HepG2 (cell line): Measurements from ENCODE around the gene CEP131. TPM values are rescaled to one million over a fixed set of nuclear protein-coding genes. Genes with fewer than 3 reads are reported as not detected.

Source experiments
- ATAC-seq: fragments of 200-7000 bp; cut with Tn5 transposase; 3 replicates; pipeline ENCODE4 v1.9.1; 2020; ENCODE audit warnings: mild to moderate bottlenecking, moderate library complexity
- BruUV-seq: library from RNA; stranded (reverse); fragments of 400-500 nt; replicated peaks from 2 replicates; lab custom pipeline; 2021; lab: Mats Ljungman, UMichigan
- CTCF ChIA-PET: fragments of 300-600 bp; formaldehyde crosslinking; extraction: SDS; loops from one replicate; lab custom pipeline; 2021; ENCODE audit warnings: low total read pairs, inconsistent platforms, low intra/inter-chr PET ratio; lab: Yijun Ruan, JAX
- POLR2A ChIA-PET: fragments of 350-600 bp; sonication (Branson Sonifier 250); formaldehyde crosslinking; loops from one replicate; lab custom pipeline; 2020; ENCODE audit warnings: antibody characterized with exemption, inconsistent platforms; lab: Yijun Ruan, JAX
- DNase-seq: peaks from one replicate; pipeline ENCODE4 v3.0.0-alpha.2; 2015; ENCODE audit warnings: low spot score
- FAIRE-seq: peaks from 3 replicates; lab custom pipeline; 2011; peaks lifted over from hg19 to GRCh38; lab: Jason Lieb, UNC
- H2AFZ ChIP-seq: one replicate; pipeline ENCODE4 v1.6.1; 2011; ENCODE audit warnings: low read length, inconsistent platforms
- H3K27ac ChIP-seq: fragments of 300-600 bp; 3 replicates; pipeline ENCODE4 v1.8.0; 2011; ENCODE audit warnings: mixed run types, mild to moderate bottlenecking, mixed read lengths, low read length, inconsistent platforms; ENCODE audit not compliant: insufficient read depth; ENCODE audit errors: extremely low read length
- H3K27me3 ChIP-seq, 2 experiments: fragments of 200-600 bp in 1 of 2; 2 replicates in 1 of 2; 3 replicates in 1 of 2; pipeline versions ENCODE4 v1.6.0 to v1.8.0; 2011; ENCODE audit warnings: low read length in 2 of 2, mild to moderate bottlenecking in 2 of 2, moderate library complexity in 2 of 2, inconsistent platforms in 1 of 2; ENCODE audit not compliant: insufficient read depth in 2 of 2, control insufficient read depth in 1 of 2
- H3K36me3 ChIP-seq, 2 experiments: fragments of 200-600 bp in 1 of 2; replicated peaks in 1 of 2; 2 replicates in 1 of 2; 3 replicates in 1 of 2; pipeline versions ENCODE4 v1.5.1 to v1.8.0; 2011; ENCODE audit warnings: low read length in 2 of 2, inconsistent platforms in 1 of 2; ENCODE audit not compliant: insufficient read depth in 2 of 2, control insufficient read depth in 1 of 2
- H3K4me1 ChIP-seq: 2 replicates; pipeline ENCODE4 v1.5.1; 2012; ENCODE audit warnings: low read length, inconsistent platforms; ENCODE audit not compliant: insufficient read depth
- H3K4me2 ChIP-seq: 2 replicates; pipeline ENCODE4 v1.6.0; 2011; ENCODE audit warnings: low read depth, low read length, inconsistent platforms
- H3K4me3 ChIP-seq, 3 experiments: fragments of 200-600 bp in 1 of 3; sonication (generic), shearing (Covaris generic) in 1 of 3; replicated peaks in 1 of 3; 2 replicates each; pipeline ENCODE4 v1.5.1; 2011 to 2016; ENCODE audit warnings: low read length in 3 of 3, inconsistent platforms in 2 of 3, low read depth in 2 of 3, mild to moderate bottlenecking in 2 of 3, control low read depth in 1 of 3, mixed read lengths in 1 of 3; ENCODE audit not compliant: insufficient read depth in 1 of 3
- H3K79me2 ChIP-seq: one replicate; pipeline ENCODE4 v1.6.1; 2011; ENCODE audit warnings: low read length, inconsistent platforms; ENCODE audit not compliant: insufficient read depth
- H3K9ac ChIP-seq: 2 replicates; pipeline ENCODE4 v1.6.0; 2011; ENCODE audit warnings: mild to moderate bottlenecking, low read depth, low read length, inconsistent platforms; ENCODE audit not compliant: insufficient read depth
- H3K9me3 ChIP-seq: 2 replicates; pipeline ENCODE4 v1.5.1; 2012; ENCODE audit warnings: mild to moderate bottlenecking, low read length
- H4K20me1 ChIP-seq: 2 replicates; pipeline ENCODE4 v1.6.0; 2011; ENCODE audit warnings: inconsistent platforms, mild to moderate bottlenecking, low read length, moderate library complexity; ENCODE audit not compliant: insufficient read depth
- CCDC6 ChIP-seq: sonication (generic); formaldehyde crosslinking; IDR thresholded peaks from 2 replicates; pipeline ENCODE4 v1.8.1; 2022; ENCODE audit warnings: mild to moderate bottlenecking, missing genetic modification reagents, moderate library complexity
- HNF1A ChIP-seq, 2 experiments: sonication (generic) in 1 of 2; formaldehyde crosslinking in 1 of 2; IDR thresholded peaks; 2 replicates each; pipeline versions ENCODE4 v1.4.0 to v1.6.1; 2016 to 2020; ENCODE audit warnings: borderline replicate concordance in 1 of 2, low read depth in 1 of 2, mild to moderate bottlenecking in 1 of 2, missing genetic modification reagents in 1 of 2
- KDM2A ChIP-seq: sonication (generic); formaldehyde crosslinking; IDR thresholded peaks from 2 replicates; pipeline ENCODE4 v1.4.0; 2020; ENCODE audit warnings: low read depth, missing genetic modification reagents, borderline replicate concordance
- PCBP1 ChIP-seq: fragments of 200-400 bp; formaldehyde crosslinking; IDR thresholded peaks from 2 replicates; pipeline ENCODE4 v1.6.1; 2017; ENCODE audit warnings: mild to moderate bottlenecking, low read depth, low read length, borderline replicate concordance
- SOX6 ChIP-seq, 2 experiments: fragments of 450-650 bp in 1 of 2; sonication (generic) in 1 of 2; formaldehyde crosslinking in 1 of 2; IDR thresholded peaks; 2 replicates each; pipeline versions ENCODE4 v1.4.0 to v1.6.1; 2017 to 2020; ENCODE audit warnings: antibody characterized with exemption in 1 of 2, mild to moderate bottlenecking in 1 of 2, missing genetic modification reagents in 1 of 2
- TBX2 ChIP-seq: sonication (generic); formaldehyde crosslinking; IDR thresholded peaks from 2 replicates; pipeline ENCODE4 v1.5.0; 2020; ENCODE audit warnings: missing genetic modification reagents, mild to moderate bottlenecking, borderline replicate concordance
- TEAD3 ChIP-seq: optimal IDR thresholded peaks from 2 replicates; pipeline ENCODE3; 2016; ENCODE audit warnings: borderline replicate concordance
- TFAP4 ChIP-seq: sonication (generic); IDR thresholded peaks from 2 replicates; pipeline ENCODE4 v1.6.1; 2016; ENCODE audit warnings: low read depth, borderline replicate concordance
- TGIF2 ChIP-seq: IDR thresholded peaks from 2 replicates; pipeline ENCODE4 v1.6.1; 2016; ENCODE audit warnings: control low read depth, missing compliant biosample characterization
- ZNF225 ChIP-seq: sonication (generic); formaldehyde crosslinking; IDR thresholded peaks from 2 replicates; pipeline ENCODE4 v1.4.0; 2020; ENCODE audit warnings: mild to moderate bottlenecking, missing genetic modification reagents
- ZNF326 ChIP-seq: sonication (generic); formaldehyde crosslinking; IDR thresholded peaks from 2 replicates; pipeline ENCODE4 v1.4.0; 2020; ENCODE audit warnings: missing genetic modification reagents, borderline replicate concordance
- WGBS: methylation state at CpG from one replicate; pipeline ENCODE4 v1.1.6; 2017; ENCODE audit warnings: low lambda C conversion rate; 5-methylcytosine and 5-hydroxymethylcytosine counted together
- in situ Hi-C: cut with HindIII; loops from 2 replicates; pipeline ENCODE4 v1.10.0; 2017; ENCODE audit warnings: low pct_unique_long_range_greater_than_20kb; ENCODE audit not compliant: extremely low pct_ligation_motif_present
- intact Hi-C: fragments of 100-400 bp; cut with micrococcal nuclease; formaldehyde crosslinking; loops from one replicate; pipeline ENCODE4 v1.10.0; 2022; ENCODE audit not compliant: unreplicated experiment
- polyA plus RNA-seq, 8 experiments: library from polyadenylated mRNA; depleted of rRNA in 3 of 8; stranded (reverse) in 7 of 8; unstranded in 1 of 8; fragments of >200 nt; fragmentation: Illumina TruSeq in 4 of 8; extraction: Trizol in 4 of 8; gene quantifications; 2 replicates each; pipeline versions ENCODE4 v1.2.1 to v1.2.3, GENCODE V29; 2011 to 2016; ENCODE audit warnings: low read depth in 4 of 8, missing spikeins in 1 of 8, mixed read lengths in 1 of 8; ENCODE audit not compliant: insufficient read depth in 1 of 8
- total RNA-seq, 5 experiments: library from RNA; depleted of rRNA; stranded (reverse); fragments of >200 nt; fragmentation: Illumina TruSeq; extraction: Trizol; gene quantifications; 2 replicates each; pipeline ENCODE4 v1.2.3, GENCODE V29; 2016; ENCODE audit warnings: low read depth in 1 of 5
- TF ChIP-seq, protein P1 (sequence below): sonication (generic); formaldehyde crosslinking; conservative IDR thresholded peaks from 2 replicates; pipeline ENCODE4 v1.8.0; 2022; ENCODE audit warnings: mild to moderate bottlenecking, moderate library complexity, missing genetic modification reagents
- TF ChIP-seq, protein P2 (sequence below): sonication (generic); formaldehyde crosslinking; IDR thresholded peaks from 2 replicates; pipeline ENCODE4 v1.5.0; 2020; ENCODE audit warnings: mild to moderate bottlenecking, missing genetic modification reagents, borderline replicate concordance
- TF ChIP-seq, protein P3 (sequence below): IDR thresholded peaks from 2 replicates; pipeline ENCODE4 v1.6.1; 2012; ENCODE audit warnings: inconsistent platforms

Gene CEP131
- total and polyA plus RNA-seq, 2 of the 13 experiments (the other 11 are each of a cell fraction or from before 2014, with no cell fraction given): 5.0 to 16.8 TPM

DNA sequence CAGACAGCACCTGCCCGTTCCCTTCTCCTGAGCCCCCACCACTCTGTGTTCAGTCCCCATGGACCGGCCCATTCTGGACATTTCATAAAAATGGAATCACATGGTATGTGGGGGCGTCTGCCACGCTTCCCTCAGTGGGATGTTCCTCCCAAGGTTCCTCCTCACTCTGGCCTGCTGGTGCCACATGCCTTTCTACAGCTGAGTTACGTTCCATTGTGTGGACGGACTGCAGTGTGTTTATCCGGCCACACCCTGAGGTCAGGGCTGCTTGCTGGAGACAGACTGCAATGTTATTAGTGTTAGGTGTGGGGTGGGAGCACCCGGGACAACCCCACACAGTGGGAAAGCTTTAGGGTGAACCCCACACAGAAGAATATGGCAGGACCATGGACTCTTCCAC, 50.8 kb downstream of the CEP131 start:
- ChIA-PET POLR2A (interaction anchor here (1.3 kb wide), 1 partner anchor 67 kb away, joined by 3 read pairs; the partner anchor contains the start of genes NDUFAF8 and TEPSIN), CTCF (no interaction called here)
- Histone ChIP-seq H3K36me3 (no peaks in the 10 kb centered on the region), H3K4me2 (no peak overlapping the region; the same call in 1 of the 2 replicates), H3K4me1 (peaks cover 25% of the 10 kb centered on the region), H3K9me3 (no peaks in the 10 kb centered on the region), H4K20me1 (no peaks in the 10 kb centered on the region), H3K4me3 (no peak overlapping the region), H3K79me2 (no peaks in the 10 kb centered on the region), H3K27me3 (peaks cover 0 to 11% of the 10 kb centered on the region in 2 experiments; a peak in 2 of 5 replicates), H3K9ac (no peak overlapping the region), H2AFZ (no peak overlapping the region), H3K27ac (no peak overlapping the region)
- ATAC-seq (peak; percentile 56), DNase-seq (peak; percentile 28), FAIRE-seq (no peak)
- in situ Hi-C loops (no loop called here), intact Hi-C loops (no loop called here)
- WGBS: 14% methylated on average over 7 of the region's 8 CpGs
- no TSS peak for BruUV-seq
- TF ChIP-seq HNF1A (IDR thresholded peaks at IDR 0.05; ENCODE audit: low read depth) (no peak), HNF1A (CRISPR knock-in tag; IDR thresholded peaks at IDR 0.05; ENCODE audit: borderline replicate concordance) (no peak), TEAD3 (CRISPR knock-in tag) (peak; percentile 63), ZNF225 (CRISPR knock-in tag) (no peak), TBX2 (CRISPR knock-in tag) (no peak), PCBP1 (no peak), TGIF2 (no peak), TFAP4 (peak; percentile 79; the same call in 1 of the 2 replicates), SOX6 (IDR thresholded peaks at IDR 0.05) (no peak), SOX6 (CRISPR knock-in tag; IDR thresholded peaks at IDR 0.05) (peak; percentile 40), KDM2A (CRISPR knock-in tag) (peak; percentile 56; the same call in 1 of the 2 replicates), CCDC6 (CRISPR knock-in tag) (peak; percentile 27; the same call in 1 of the 2 replicates), ZNF326 (CRISPR knock-in tag) (0 out of 2 replicates have a peak, but pooled peaks have one; percentile 73)
- TF ChIP-seq, protein P1, sequence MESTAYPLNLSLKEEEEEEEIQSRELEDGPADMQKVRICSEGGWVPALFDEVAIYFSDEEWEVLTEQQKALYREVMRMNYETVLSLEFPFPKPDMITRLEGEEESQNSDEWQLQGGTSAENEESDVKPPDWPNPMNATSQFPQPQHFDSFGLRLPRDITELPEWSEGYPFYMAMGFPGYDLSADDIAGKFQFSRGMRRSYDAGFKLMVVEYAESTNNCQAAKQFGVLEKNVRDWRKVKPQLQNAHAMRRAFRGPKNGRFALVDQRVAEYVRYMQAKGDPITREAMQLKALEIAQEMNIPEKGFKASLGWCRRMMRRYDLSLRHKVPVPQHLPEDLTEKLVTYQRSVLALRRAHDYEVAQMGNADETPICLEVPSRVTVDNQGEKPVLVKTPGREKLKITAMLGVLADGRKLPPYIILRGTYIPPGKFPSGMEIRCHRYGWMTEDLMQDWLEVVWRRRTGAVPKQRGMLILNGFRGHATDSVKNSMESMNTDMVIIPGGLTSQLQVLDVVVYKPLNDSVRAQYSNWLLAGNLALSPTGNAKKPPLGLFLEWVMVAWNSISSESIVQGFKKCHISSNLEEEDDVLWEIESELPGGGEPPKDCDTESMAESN (CRISPR knock-in tag): no peak
- TF ChIP-seq, protein P2, sequence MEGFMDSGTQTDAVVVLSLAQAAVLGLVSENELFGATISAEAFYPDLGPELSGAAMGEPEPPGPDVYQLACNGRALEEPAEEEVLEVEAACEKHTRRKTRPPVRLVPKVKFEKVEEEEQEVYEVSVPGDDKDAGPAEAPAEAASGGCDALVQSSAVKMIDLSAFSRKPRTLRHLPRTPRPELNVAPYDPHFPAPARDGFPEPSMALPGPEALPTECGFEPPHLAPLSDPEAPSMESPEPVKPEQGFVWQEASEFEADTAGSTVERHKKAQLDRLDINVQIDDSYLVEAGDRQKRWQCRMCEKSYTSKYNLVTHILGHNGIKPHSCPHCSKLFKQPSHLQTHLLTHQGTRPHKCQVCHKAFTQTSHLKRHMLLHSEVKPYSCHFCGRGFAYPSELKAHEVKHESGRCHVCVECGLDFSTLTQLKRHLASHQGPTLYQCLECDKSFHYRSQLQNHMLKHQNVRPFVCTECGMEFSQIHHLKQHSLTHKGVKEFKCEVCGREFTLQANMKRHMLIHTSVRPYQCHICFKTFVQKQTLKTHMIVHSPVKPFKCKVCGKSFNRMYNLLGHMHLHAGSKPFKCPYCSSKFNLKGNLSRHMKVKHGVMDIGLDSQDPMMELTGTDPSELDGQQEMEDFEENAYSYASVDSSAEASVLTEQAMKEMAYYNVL (CRISPR knock-in tag): 0 out of 2 replicates have a peak, but pooled peaks have one; percentile 21
- TF ChIP-seq, protein P3, sequence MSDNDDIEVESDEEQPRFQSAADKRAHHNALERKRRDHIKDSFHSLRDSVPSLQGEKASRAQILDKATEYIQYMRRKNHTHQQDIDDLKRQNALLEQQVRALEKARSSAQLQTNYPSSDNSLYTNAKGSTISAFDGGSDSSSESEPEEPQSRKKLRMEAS: 0 out of 2 replicates have a peak, but pooled peaks have one; percentile 21
